Measurements from ENCODE around the gene EHD2. TPM values are rescaled to one million over a fixed set of nuclear protein-coding genes. Genes with fewer than 3 reads are reported as not detected.
"Not testable (repeated sequence)": the region's sequence is repeated elsewhere in the genome, so short reads cannot be mapped to it uniquely, and the experiment has no call there.

Gene EHD2
- total RNA-seq, 2 experiments from 2014 or later, result 0.44 to 0.68 TPM

GRCh38 chr19:47778954-47779351, 65.7 kb downstream of the EHD2 start:
- no peaks in the 10 kb centered on the region for H3K9me3 Mint-ChIP-seq
- H3K4me1 Mint-ChIP-seq, result peaks cover 9% of the 10 kb centered on the region
- peaks cover 20% of the 10 kb centered on the region for H3K36me3 Mint-ChIP-seq
- peak overlapping the region; percentile 90 for H3K27ac Mint-ChIP-seq
- H3K4me3 Mint-ChIP-seq, result peak overlapping the region; percentile 97
- no peaks in the 10 kb centered on the region for H3K27me3 Mint-ChIP-seq
- no peak for DNase-seq

DNA sequence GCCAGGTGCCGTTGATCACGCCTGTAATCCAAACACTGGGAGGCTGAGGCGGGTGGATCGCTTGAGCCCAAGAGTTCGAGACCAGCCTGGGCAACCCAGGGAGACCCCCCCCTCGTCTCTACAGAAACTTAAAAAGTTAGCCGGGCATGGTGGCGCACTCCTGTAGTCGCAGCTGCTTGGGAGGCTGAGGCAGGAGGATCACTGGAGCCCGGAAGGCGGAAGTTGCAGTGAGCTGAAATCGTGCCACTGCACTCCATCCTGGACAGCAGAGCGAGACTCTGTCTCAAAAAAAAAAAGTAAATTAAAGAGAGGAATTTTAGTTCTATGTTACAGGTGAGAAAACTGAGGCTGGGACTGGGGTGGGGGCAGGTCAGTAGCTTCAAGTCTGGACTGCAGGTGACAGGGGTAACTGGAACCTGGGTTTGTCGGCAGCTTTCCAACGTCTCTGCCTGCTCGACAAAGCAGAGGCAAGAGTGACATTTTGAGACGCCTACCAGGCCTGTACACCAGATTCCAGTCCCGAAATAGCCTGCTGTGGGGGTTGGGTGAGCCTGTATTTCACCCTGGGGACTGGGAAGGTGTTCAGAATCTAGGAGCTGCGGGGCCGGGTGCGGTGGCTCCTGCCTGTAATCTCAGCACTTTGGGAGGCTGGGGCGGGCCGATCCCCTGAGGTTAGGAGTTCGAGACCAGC, 66.4 kb downstream of the EHD2 start:
- H3K4me3 Mint-ChIP-seq, result peak overlapping the region; percentile 97
- DNase-seq, result no peak
- H3K4me1 Mint-ChIP-seq, result peaks cover 9% of the 10 kb centered on the region
- H3K9me3 Mint-ChIP-seq, result no peaks in the 10 kb centered on the region
- no peaks in the 10 kb centered on the region for H3K27me3 Mint-ChIP-seq
- H3K36me3 Mint-ChIP-seq, result peaks cover 20% of the 10 kb centered on the region
- peak overlapping the region; percentile 90 for H3K27ac Mint-ChIP-seq

- Mint-ChIP-seq H3K27me3 (no peaks in the 10 kb centered on the region), H3K27ac (peak overlapping the region; percentile 50), H3K9me3 (no peaks in the 10 kb centered on the region), H3K4me3 (peak overlapping the region; percentile 97), H3K4me1 (peaks cover 9% of the 10 kb centered on the region), H3K36me3 (peaks cover 20% of the 10 kb centered on the region)
- DNase-seq, result no peak
Measured at GRCh38 chr19:47780215-47780551, 67.0 kb downstream of the EHD2 start.

GRCh38 chr19:47781590-47782262, 68.5 kb downstream of the EHD2 start:
- H3K36me3 Mint-ChIP-seq, result peaks cover 20% of the 10 kb centered on the region
- no peak overlapping the region for H3K4me3 Mint-ChIP-seq
- no peak overlapping the region for H3K27ac Mint-ChIP-seq
- no peak for DNase-seq
- no peaks in the 10 kb centered on the region for H3K27me3 Mint-ChIP-seq
- no peaks in the 10 kb centered on the region for H3K9me3 Mint-ChIP-seq
- peaks cover 9% of the 10 kb centered on the region for H3K4me1 Mint-ChIP-seq

DNA sequence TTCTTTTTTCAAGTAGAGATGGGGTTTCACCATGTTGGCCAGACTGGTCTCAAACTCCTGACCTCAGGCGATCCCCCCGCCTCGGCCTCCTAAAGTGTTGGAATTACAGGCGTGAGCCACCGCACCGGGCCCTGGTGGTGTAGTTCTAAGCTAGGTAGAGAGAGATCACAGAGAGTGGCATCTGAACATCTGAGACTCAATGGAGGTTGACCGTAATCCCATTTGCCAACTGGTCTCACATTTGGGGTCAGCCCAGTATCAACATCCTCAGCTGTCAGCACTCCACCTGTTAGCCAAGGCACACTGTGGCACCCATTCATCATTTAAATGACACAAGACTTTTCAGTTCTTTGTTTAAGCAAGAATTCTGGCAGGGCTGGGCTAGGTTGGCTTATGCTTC, 73.3 kb downstream of the EHD2 start:
- no peak for DNase-seq
- Mint-ChIP-seq H3K4me1 (peaks cover 6% of the 10 kb centered on the region), H3K4me3 (no peak overlapping the region), H3K27ac (no peak overlapping the region), H3K9me3 (no peaks in the 10 kb centered on the region), H3K36me3 (peaks cover 4% of the 10 kb centered on the region), H3K27me3 (no peaks in the 10 kb centered on the region)

DNA sequence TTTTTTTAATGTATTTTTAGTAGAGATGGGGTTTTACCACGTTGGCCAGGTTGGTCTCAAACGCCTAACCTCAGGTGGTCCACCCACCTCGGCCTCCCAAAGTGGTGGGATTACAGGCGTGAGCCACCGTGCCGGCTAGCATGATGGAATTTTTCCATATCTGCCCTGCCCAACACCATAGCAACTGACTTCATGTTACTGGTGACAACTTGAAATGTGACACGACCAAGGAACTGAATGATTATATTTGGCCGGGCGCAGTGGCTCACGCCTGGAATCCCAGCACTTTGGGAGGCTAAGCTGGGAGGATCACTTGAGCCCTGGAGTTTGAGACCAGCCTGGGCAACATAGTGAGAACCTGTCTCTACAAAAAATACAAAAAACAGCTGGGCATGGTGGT, 74.1 kb downstream of the EHD2 start:
- not testable (repeated sequence) for H3K4me3 Mint-ChIP-seq, DNase-seq, H3K27me3 Mint-ChIP-seq, H3K27ac Mint-ChIP-seq, H3K36me3 Mint-ChIP-seq, H3K9me3 Mint-ChIP-seq, H3K4me1 Mint-ChIP-seq

- H3K4me1 Mint-ChIP-seq, H3K36me3 Mint-ChIP-seq, H3K27ac Mint-ChIP-seq, H3K27me3 Mint-ChIP-seq, H3K9me3 Mint-ChIP-seq, H3K4me3 Mint-ChIP-seq, DNase-seq: not testable (repeated sequence)
Measured at GRCh38 chr19:47789811-47790210, 76.6 kb downstream of the EHD2 start.

GRCh38 chr19:47790398-47790814, 77.2 kb downstream of the EHD2 start:
- no peaks in the 10 kb centered on the region for H3K36me3 Mint-ChIP-seq
- no peak overlapping the region for H3K4me3 Mint-ChIP-seq
- H3K27ac Mint-ChIP-seq, result no peak overlapping the region
- H3K9me3 Mint-ChIP-seq, result no peaks in the 10 kb centered on the region
- H3K27me3 Mint-ChIP-seq, result peaks cover 2% of the 10 kb centered on the region
- DNase-seq, result peak; percentile 78
- peaks cover 6% of the 10 kb centered on the region for H3K4me1 Mint-ChIP-seq

DNA sequence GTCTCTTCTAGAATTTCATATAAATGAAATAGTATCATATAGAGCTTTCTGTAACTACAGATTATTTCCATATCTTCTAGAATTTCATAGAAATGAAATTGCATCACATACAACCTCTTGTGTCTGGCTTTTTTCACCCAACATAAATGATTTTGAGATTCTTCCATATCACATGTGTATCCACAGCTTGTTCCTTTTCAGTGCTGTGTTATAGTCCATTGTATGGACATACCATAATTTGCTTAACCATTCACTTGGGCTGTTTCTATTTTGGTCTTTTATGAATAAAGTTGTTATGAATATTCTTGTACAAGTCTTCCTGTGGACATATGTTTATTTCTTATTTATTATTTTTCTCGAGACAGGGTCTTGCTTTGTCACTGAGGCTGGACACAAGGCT, 79.4 kb downstream of the EHD2 start:
- Mint-ChIP-seq H3K27me3 (peaks cover 7% of the 10 kb centered on the region), H3K4me1 (peaks cover 6% of the 10 kb centered on the region), H3K4me3 (no peak overlapping the region), H3K27ac (no peak overlapping the region), H3K36me3 (no peaks in the 10 kb centered on the region), H3K9me3 (no peaks in the 10 kb centered on the region)
- DNase-seq, result no peak

Other genes with a start within 250 kb of the EHD2 start
- gene SLC8A2, start 241.5 kb upstream of the EHD2 start, total RNA-seq, result under 1 TPM; 0.37 to 0.38 TPM
- gene KPTN, start 229.2 kb upstream of the EHD2 start, total RNA-seq, result 10 to 100 TPM; 12.4 to 13.4 TPM
- 10 to 100 TPM; 65.6 to 69.2 TPM for gene NAPA, start 198.4 kb upstream of the EHD2 start, total RNA-seq
- gene ZNF541, start 140.3 kb upstream of the EHD2 start, total RNA-seq, result under 1 TPM; 0.19 to 0.22 TPM
- 10 to 100 TPM in 1 of 2 experiments, 1 to 10 TPM in 1; 8.9 to 10.2 TPM for gene BICRA, start 104.3 kb upstream of the EHD2 start, total RNA-seq
- gene NOP53, start 32.1 kb downstream of the EHD2 start, total RNA-seq, result 100 to 1,000 TPM; 248 to 249 TPM
- gene SELENOW, start 65.3 kb downstream of the EHD2 start, total RNA-seq, result 100 to 1,000 TPM in 1 of 2 experiments, 10 to 100 TPM in 1; 99.1 to 107 TPM
- gene TPRX1, start 91.1 kb downstream of the EHD2 start, total RNA-seq, result not detected
- gene CRX, start 108.5 kb downstream of the EHD2 start, total RNA-seq, result not detected
- not detected for gene TPRX2, start 145.8 kb downstream of the EHD2 start, total RNA-seq
- gene SULT2A1, start 172.9 kb downstream of the EHD2 start, total RNA-seq, result not detected